Neural cell (in vitro differentiated cells): ENCODE data around the gene GAPDHS. TPM values are rescaled to one million over a fixed set of nuclear protein-coding genes. Genes with fewer than 3 reads are reported as not detected.

Experiments
- H2AFZ ChIP-seq: fragments of 200-600, 300-800 bp; sonication (generic), shearing (Covaris generic); 2 replicates; pipeline ENCODE4 v1.6.0; 2014; ENCODE audit warnings: low read depth, mild to moderate bottlenecking, antibody characterized with exemption, low read length, moderate library complexity
- H3F3A ChIP-seq: fragments of 200-600 bp; shearing (Covaris generic); 2 replicates; pipeline ENCODE4 v1.6.1; 2016; ENCODE audit warnings: mild to moderate bottlenecking, moderate library complexity, mixed read lengths, antibody characterized with exemption, low read length; ENCODE audit not compliant: insufficient read depth, poor library complexity, severe bottlenecking
- H3K27ac ChIP-seq: fragments of 200-600, 300-800 bp; sonication (generic), shearing (Covaris generic); 2 replicates; pipeline ENCODE4 v1.5.1; 2014; ENCODE audit warnings: mild to moderate bottlenecking, low read length, moderate library complexity
- H3K27me3 ChIP-seq: fragments of 300-800, 200-600 bp; sonication (generic), shearing (Covaris generic); 2 replicates; pipeline ENCODE4 v1.6.0; 2014; ENCODE audit warnings: mild to moderate bottlenecking, low read depth, low read length, moderate library complexity; ENCODE audit not compliant: insufficient read depth
- H3K36me3 ChIP-seq: fragments of 300-800, 200-600 bp; sonication (generic), shearing (Covaris generic); 2 replicates; pipeline ENCODE4 v1.5.1; 2014; ENCODE audit warnings: mild to moderate bottlenecking, antibody characterized with exemption, low read length, moderate library complexity; ENCODE audit not compliant: insufficient read depth
- H3K4me2 ChIP-seq: fragments of 300-800, 200-600 bp; sonication (generic), shearing (Covaris generic); 2 replicates; pipeline ENCODE4 v1.6.0; 2014; ENCODE audit warnings: mild to moderate bottlenecking, low read length
- H3K4me3 ChIP-seq: fragments of 300-800, 200-600 bp; sonication (generic), shearing (Covaris generic); 2 replicates; pipeline ENCODE4 v1.5.1; 2014; ENCODE audit warnings: mild to moderate bottlenecking, low read length, moderate library complexity
- H3K79me2 ChIP-seq: fragments of 200-600 bp; shearing (Covaris generic); replicated peaks from 2 replicates; pipeline ENCODE4 v1.6.0; 2014; ENCODE audit warnings: mild to moderate bottlenecking, low read length, moderate library complexity; ENCODE audit not compliant: insufficient read depth
- H3K9ac ChIP-seq: fragments of 300-800, 200-600 bp; sonication (generic), shearing (Covaris generic); 2 replicates; pipeline ENCODE4 v1.6.1; 2016; ENCODE audit warnings: mild to moderate bottlenecking, low read length, mixed read lengths
- H3K9me2 ChIP-seq: fragments of 200-600 bp; shearing (Covaris generic); 2 replicates; pipeline ENCODE4 v1.6.1; 2016; ENCODE audit warnings: mild to moderate bottlenecking, low read length, mixed read lengths; ENCODE audit not compliant: insufficient read depth
- H3K9me3 ChIP-seq: fragments of 200-600, 300-800 bp; sonication (generic), shearing (Covaris generic); 2 replicates; pipeline ENCODE4 v1.6.1; 2016; ENCODE audit warnings: mild to moderate bottlenecking, mixed run types, low read length, moderate library complexity, mixed read lengths
- H4K20me1 ChIP-seq: fragments of 200-600 bp; shearing (Covaris generic); 2 replicates; pipeline ENCODE4 v1.6.1; 2016; ENCODE audit warnings: mild to moderate bottlenecking, mixed run types; ENCODE audit not compliant: insufficient read depth
- CTCF ChIP-seq: fragments of 450-650 bp; IDR thresholded peaks from 2 replicates; pipeline ENCODE4 v1.5.1; 2014; ENCODE audit warnings: antibody characterized with exemption, mild to moderate bottlenecking, moderate library complexity; ENCODE audit not compliant: poor library complexity, severe bottlenecking
- EP300 ChIP-seq: fragments of 450-650 bp; conservative IDR thresholded peaks from 2 replicates; pipeline ENCODE4 v1.6.1; 2014; ENCODE audit warnings: antibody characterized with exemption, mild to moderate bottlenecking, moderate library complexity; ENCODE audit not compliant: poor library complexity, severe bottlenecking
- EZH2 ChIP-seq: fragments of 200-600, 300-800 bp; shearing (Covaris generic), sonication (generic); IDR thresholded peaks from 2 replicates; pipeline ENCODE4 v1.6.1; 2014; ENCODE audit warnings: antibody characterized with exemption, low read length, borderline replicate concordance, mild to moderate bottlenecking; ENCODE audit not compliant: insufficient read depth, poor library complexity, severe bottlenecking
- MXI1 ChIP-seq: fragments of 450-650 bp; conservative IDR thresholded peaks from 2 replicates; pipeline ENCODE4 v1.6.1; 2014; ENCODE audit warnings: antibody characterized with exemption, mild to moderate bottlenecking; ENCODE audit not compliant: poor library complexity, severe bottlenecking
- POLR2AphosphoS5 ChIP-seq: IDR thresholded peaks from 2 replicates; pipeline ENCODE4 v1.6.1; 2012
- RAD21 ChIP-seq: fragments of 450-650 bp; conservative IDR thresholded peaks from 2 replicates; pipeline ENCODE4 v1.6.1; 2014; ENCODE audit warnings: antibody characterized with exemption, mild to moderate bottlenecking, moderate library complexity
- REST ChIP-seq: IDR thresholded peaks from 2 replicates; pipeline ENCODE4 v1.6.1; 2012; ENCODE audit warnings: borderline replicate concordance
- SMC3 ChIP-seq: fragments of 450-650 bp; conservative IDR thresholded peaks from 2 replicates; pipeline ENCODE4 v1.6.1; 2014; ENCODE audit warnings: antibody characterized with exemption, mild to moderate bottlenecking, moderate library complexity; ENCODE audit not compliant: poor library complexity
- TAF1 ChIP-seq: IDR thresholded peaks from 2 replicates; pipeline ENCODE4 v1.6.1; 2012; ENCODE audit warnings: low read depth
- polyA plus RNA-seq: library from polyadenylated mRNA; depleted of rRNA; stranded (reverse); fragments of >200 nt; gene quantifications from 2 replicates; pipeline ENCODE4 v1.2.3, GENCODE V29; 2014

Gene GAPDHS
- polyA plus RNA-seq, 1 donor from 2014 or later = not detected

GRCh38 chr19:35559281-35559659, 26.0 kb downstream of the GAPDHS start:
- Histone ChIP-seq H3K27ac (no peak overlapping the region), H3K36me3 (no peaks in the 10 kb centered on the region), H2AFZ (no peak overlapping the region), H3K27me3 (peaks cover 30% of the 10 kb centered on the region), H4K20me1 (no peaks in the 10 kb centered on the region), H3F3A (no peaks in the 10 kb centered on the region), H3K9me3 (no peaks in the 10 kb centered on the region), H3K4me2 (no peak overlapping the region), H3K79me2 (no peaks in the 10 kb centered on the region), H3K9me2 (no peaks in the 10 kb centered on the region), H3K9ac (no peak overlapping the region), H3K4me3 (no peak overlapping the region)
- no peak for TF ChIP-seq EZH2
- TF ChIP-seq POLR2AphosphoS5 = no peak
- TF ChIP-seq EP300 = no peak
- no peak for TF ChIP-seq CTCF

DNA sequence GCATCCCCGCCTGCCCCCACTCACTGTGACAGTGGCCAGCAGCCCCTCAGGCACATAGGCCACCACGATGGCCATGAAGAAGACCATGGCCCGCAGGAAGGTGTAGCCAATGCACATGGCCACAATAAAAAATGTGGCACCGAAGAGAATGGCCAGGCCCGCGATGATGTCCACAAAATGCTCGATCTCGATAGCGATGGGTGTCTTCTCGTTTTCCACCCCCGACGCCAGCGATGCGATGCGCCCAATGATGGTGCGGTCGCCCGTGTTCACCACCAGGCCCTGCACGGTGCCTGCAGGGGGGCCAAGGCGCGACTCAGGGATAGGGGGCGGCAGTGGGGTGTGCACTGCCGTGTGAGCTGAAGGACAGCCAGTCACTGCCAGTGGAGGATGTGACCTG, 26.5 kb downstream of the GAPDHS start:
- no peak overlapping the region for H2AFZ ChIP-seq
- no peaks in the 10 kb centered on the region for H4K20me1 ChIP-seq
- no peaks in the 10 kb centered on the region for H3K79me2 ChIP-seq
- no peak overlapping the region for H3K9ac ChIP-seq
- no peaks in the 10 kb centered on the region for H3K9me3 ChIP-seq
- H3K27ac ChIP-seq = no peak overlapping the region
- no peak overlapping the region for H3K4me2 ChIP-seq
- TF ChIP-seq SMC3 (no peak), REST (no peak), TAF1 (no peak), EZH2 (no peak), MXI1 (no peak), CTCF (no peak), EP300 (no peak), RAD21 (no peak), POLR2AphosphoS5 (no peak)
- H3K9me2 ChIP-seq = no peaks in the 10 kb centered on the region
- no peaks in the 10 kb centered on the region for H3K36me3 ChIP-seq
- H3F3A ChIP-seq = no peaks in the 10 kb centered on the region
- peaks cover 30% of the 10 kb centered on the region for H3K27me3 ChIP-seq
- no peak overlapping the region for H3K4me3 ChIP-seq
